UCSD-AML1 (cell line): ENCODE results near the gene KANSL1L.
A peak's percentile ranks its signal among the peaks of the same experiment; 100 is the strongest.
"Not testable (repeated sequence)": the region's sequence is repeated elsewhere in the genome, so short reads cannot be mapped to it uniquely, and the experiment has no call there.

Experiments
- DNase-seq: peaks from one replicate; lab custom pipeline; 2025; ENCODE audit not compliant: unreplicated experiment; lab: John Stamatoyannopoulos, UW

Gene KANSL1L

GRCh38 chr2:210177769-210178168 is 6.6 kb upstream of the KANSL1L start:
- DNase-seq = no peak

GRCh38 chr2:210177115-210177514 is 5.9 kb upstream of the KANSL1L start:
- not testable (repeated sequence) for DNase-seq

DNA sequence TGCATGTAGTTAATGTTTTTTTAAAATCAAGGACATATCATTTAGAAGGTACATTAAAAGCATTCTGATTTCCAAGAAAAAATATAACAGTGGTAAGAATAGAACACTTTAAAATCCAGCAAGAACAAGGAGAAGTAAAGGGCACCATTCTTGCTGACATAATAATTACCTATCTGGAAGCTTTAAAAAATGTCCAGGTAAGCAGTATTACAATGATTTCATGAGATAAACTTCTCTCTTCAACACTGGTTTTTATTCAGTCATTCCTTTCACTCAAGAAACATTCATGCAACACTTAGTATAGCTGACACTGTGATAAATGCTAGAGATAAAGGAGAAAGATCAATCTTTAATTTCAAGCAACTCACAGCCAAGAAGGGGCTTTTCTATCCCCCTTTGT is 2.9 kb upstream of the KANSL1L start:
- no peak for DNase-seq

- DNase-seq = no peak
Measured at GRCh38 chr2:210172219-210172575, 988 bp upstream of the KANSL1L start.

GRCh38 chr2:210170446-210171303 is 534 bp downstream of the KANSL1L start:
- DNase-seq = peak; percentile 95

GRCh38 chr2:210170196-210170445 is 1.1 kb downstream of the KANSL1L start:
- DNase-seq = no peak

GRCh38 chr2:210169516-210170195 is 1.6 kb downstream of the KANSL1L start:
- no peak for DNase-seq

GRCh38 chr2:210167227-210167626 is 4.0 kb downstream of the KANSL1L start:
- no peak for DNase-seq

DNA sequence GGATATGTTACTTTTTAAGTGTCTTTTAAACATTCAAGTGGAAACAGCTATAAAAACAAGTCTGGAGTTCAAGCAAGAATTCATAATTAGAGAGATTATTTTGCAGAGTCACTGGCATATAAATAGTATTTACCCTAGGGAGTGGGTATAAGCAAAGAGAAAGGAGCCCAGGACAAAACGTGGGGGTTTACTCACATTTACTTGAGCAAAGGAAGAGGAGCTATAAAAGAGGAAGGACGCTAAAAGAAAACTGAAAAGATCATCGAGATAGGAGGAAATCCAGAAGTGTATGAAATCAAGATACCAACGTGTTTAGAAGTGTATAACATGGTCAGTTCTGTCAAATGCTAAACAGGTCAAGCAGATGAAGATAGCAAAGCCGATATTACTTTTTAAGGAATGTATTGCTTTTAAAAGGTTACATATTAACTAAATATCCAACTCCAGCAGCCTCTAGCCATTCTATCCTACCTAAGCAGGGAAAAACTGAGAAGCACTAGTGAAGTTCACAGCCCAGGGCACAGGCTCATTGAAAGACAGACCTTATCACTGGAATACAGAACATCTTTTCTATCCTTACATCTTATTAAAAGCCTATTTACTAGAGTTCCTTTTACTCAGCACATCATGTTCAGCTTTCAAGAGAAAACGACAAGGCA is 8.6 kb downstream of the KANSL1L start:
- no peak for DNase-seq

- DNase-seq = no peak
Measured at GRCh38 chr2:210159059-210159458, 12.2 kb downstream of the KANSL1L start.

- DNase-seq = no peak
Measured at GRCh38 chr2:210158236-210158635, 13.0 kb downstream of the KANSL1L start.

GRCh38 chr2:210157526-210157925 is 13.7 kb downstream of the KANSL1L start:
- no peak for DNase-seq

DNA sequence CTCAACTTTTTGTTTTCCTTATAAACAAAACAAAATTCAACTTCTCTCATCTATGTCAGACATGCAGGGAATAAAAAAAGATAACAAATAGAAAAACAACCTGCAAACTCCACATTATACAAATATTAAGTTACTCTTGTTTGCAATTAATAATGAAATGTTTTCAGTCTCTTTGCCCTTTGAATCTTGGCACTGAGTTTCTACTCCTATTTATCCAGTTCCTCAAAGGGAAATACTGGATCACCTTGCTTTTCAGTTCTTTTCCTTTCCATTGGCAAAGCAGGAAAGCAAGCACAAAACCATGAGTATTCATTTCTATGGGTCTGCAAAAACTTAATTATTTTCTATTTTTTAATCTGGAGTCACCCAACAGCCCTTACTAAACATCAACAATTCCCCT is 23.6 kb downstream of the KANSL1L start:
- DNase-seq = no peak

- DNase-seq = no peak
Measured at GRCh38 chr2:210132239-210132638, 39.0 kb downstream of the KANSL1L start.

DNA sequence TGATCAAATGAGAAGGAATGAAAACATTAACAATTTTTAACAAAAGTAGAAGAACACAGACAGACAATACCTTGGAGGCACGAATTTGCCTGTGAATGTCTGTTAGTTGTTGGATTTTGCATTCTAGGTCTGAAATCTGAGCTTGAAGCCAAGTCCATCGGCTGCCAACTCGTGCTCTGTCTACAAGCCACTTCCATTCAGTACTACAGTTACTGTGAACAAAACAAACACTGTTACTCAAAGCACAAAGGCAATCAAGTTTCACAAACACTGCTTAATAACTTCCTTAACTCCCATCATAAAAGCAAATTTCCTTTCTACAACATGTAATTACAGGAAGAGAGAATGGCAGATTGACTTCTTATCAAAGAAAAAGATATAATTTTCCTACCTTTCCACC is 42.2 kb downstream of the KANSL1L start:
- no peak for DNase-seq

GRCh38 chr2:210113614-210114235 is 57.5 kb downstream of the KANSL1L start:
- DNase-seq = no peak

DNA sequence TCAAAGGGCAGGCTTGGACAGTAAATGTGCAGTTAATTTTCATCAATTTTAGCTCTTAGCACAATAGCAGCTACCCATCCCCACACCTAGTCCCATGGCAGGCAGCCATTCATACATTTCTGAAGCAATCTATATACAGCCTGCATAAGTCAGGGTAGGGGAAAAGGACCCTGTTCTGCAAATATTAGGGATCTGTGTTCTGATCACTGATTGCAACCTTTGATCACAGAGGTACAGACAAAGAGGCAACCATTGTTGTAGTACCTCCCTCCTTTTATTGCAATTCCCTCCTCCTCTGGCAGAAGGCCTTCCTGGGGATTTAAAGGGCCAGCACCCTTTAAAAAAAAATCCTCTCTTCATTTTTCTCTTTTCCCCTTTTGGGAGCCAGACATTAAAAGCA is 58.3 kb downstream of the KANSL1L start:
- DNase-seq = no peak

DNA sequence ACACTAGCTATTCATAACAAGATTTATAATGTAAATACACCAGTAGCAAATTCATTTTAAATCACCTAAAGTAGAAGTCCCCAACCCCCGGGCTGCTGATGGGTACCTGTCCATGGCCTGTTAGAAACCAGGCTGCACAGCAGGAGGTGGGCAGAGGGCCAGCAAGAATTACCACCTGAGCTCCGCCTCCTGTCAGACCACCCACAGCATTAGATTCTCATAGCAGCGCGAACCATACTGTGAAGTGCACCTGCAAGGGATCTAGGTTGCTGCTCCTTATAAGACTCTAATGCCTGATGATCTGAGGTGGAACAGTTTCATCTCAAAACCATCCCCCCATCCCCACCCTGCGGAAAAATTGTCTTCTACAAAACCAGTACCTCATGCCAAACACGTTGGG is 71.3 kb downstream of the KANSL1L start:
- DNase-seq = no peak

GRCh38 chr2:210094787-210095186 is 76.4 kb downstream of the KANSL1L start:
- DNase-seq = no peak

GRCh38 chr2:210092791-210093190 is 78.4 kb downstream of the KANSL1L start:
- DNase-seq = no peak

GRCh38 chr2:210086930-210087329 is 84.3 kb downstream of the KANSL1L start:
- DNase-seq = no peak

- DNase-seq = no peak
Measured at GRCh38 chr2:210086292-210086691, 84.9 kb downstream of the KANSL1L start.
